Measurements from ENCODE around the gene ZNF764. TPM values are rescaled to one million over a fixed set of nuclear protein-coding genes. Genes with fewer than 3 reads are reported as not detected.

Gene ZNF764
- total RNA-seq, 1 experiment from 2014 or later, result 16.5 TPM

- Mint-ChIP-seq H3K36me3 (ENCODE audit: insufficient read depth, unreplicated experiment) (no peaks in the 10 kb centered on the region), H3K4me3 (ENCODE audit: low read depth, unreplicated experiment) (no peak overlapping the region), H3K9me3 (ENCODE audit: low read depth, unreplicated experiment) (no peaks in the 10 kb centered on the region), H3K27me3 (ENCODE audit: unreplicated experiment) (peaks cover 14% of the 10 kb centered on the region), H3K4me1 (ENCODE audit: low read depth, unreplicated experiment) (peaks cover 12% of the 10 kb centered on the region), H3K27ac (ENCODE audit: unreplicated experiment) (no peak overlapping the region)
- DNase-seq, result no peak
- no peak for TF ChIP-seq CTCF (IDR thresholded peaks at IDR 0.05; ENCODE audit: unreplicated experiment)
- intact Hi-C loops (cut with micrococcal nuclease; ENCODE audit: unreplicated experiment), result no loop called here
- no TSS peak for BruUV-seq (replicated peaks)
- CTCF ChIA-PET, result interaction anchor here (0.6 kb wide), 2 partner anchors 25 to 34 kb away, joined by 3 read pairs; no protein-coding TSS in a partner anchor
Measured at GRCh38 chr16:30510376-30510938, 47.7 kb downstream of the ZNF764 start.

- intact Hi-C loops (cut with micrococcal nuclease; ENCODE audit: unreplicated experiment), result no loop called here
- BruUV-seq (replicated peaks), result no TSS peak
- Mint-ChIP-seq H3K9me3 (ENCODE audit: low read depth, unreplicated experiment) (no peaks in the 10 kb centered on the region), H3K36me3 (ENCODE audit: insufficient read depth, unreplicated experiment) (no peaks in the 10 kb centered on the region), H3K4me3 (ENCODE audit: low read depth, unreplicated experiment) (no peak overlapping the region), H3K27ac (ENCODE audit: unreplicated experiment) (no peak overlapping the region), H3K27me3 (ENCODE audit: unreplicated experiment) (peaks cover 17% of the 10 kb centered on the region), H3K4me1 (ENCODE audit: low read depth, unreplicated experiment) (peaks cover 12% of the 10 kb centered on the region)
- no peak for DNase-seq
- TF ChIP-seq CTCF (IDR thresholded peaks at IDR 0.05; ENCODE audit: unreplicated experiment), result no peak
- CTCF ChIA-PET, result no interaction called here
Measured at GRCh38 chr16:30509081-30509765, 49.0 kb downstream of the ZNF764 start.

Small RNAs within 50 kb of the gene (microRNA-seq; reads per million reads assigned to microRNA genes)
- not detected for gene MIR4518

Other genes with a start within 250 kb of the ZNF764 start
- 65.8 and 82.6 TPM in 2 replicates for gene CD2BP2, start 203.1 kb downstream of the ZNF764 start, total RNA-seq (2022)
- 66.4 and 69.5 TPM in 2 replicates for gene TBC1D10B, start 187.9 kb downstream of the ZNF764 start, total RNA-seq (2022)
- not detected in 2 replicates for gene MYL11, start 183.6 kb downstream of the ZNF764 start, total RNA-seq (2022)
- 1.5 and 1.9 TPM in 2 replicates for gene SEPTIN1, start 175.8 kb downstream of the ZNF764 start, total RNA-seq (2022)
- gene ZNF48, start 163.0 kb downstream of the ZNF764 start, total RNA-seq (2022), result 21.2 and 24.8 TPM in 2 replicates
- 11.3 and 12.2 TPM in 2 replicates for gene ZNF771, start 150.8 kb downstream of the ZNF764 start, total RNA-seq (2022)
- gene DCTPP1, start 128.3 kb downstream of the ZNF764 start, total RNA-seq (2022), result 120 and 124 TPM in 2 replicates
- 85.0 and 109 TPM in 2 replicates for gene SEPHS2, start 112.5 kb downstream of the ZNF764 start, total RNA-seq (2022)
- gene ITGAL, start 85.6 kb downstream of the ZNF764 start, total RNA-seq (2022), result not detected in 2 replicates
- 40.8 and 42.6 TPM in 2 replicates for gene ZNF768, start 31.8 kb downstream of the ZNF764 start, total RNA-seq (2022)
- gene ZNF747, start 23.5 kb downstream of the ZNF764 start, total RNA-seq (2022), result 12.3 and 15.4 TPM in 2 replicates
- 11.8 and 13.5 TPM in 2 replicates for gene ZNF688, start 13.3 kb upstream of the ZNF764 start, total RNA-seq (2022)
- 22.2 and 22.9 TPM in 2 replicates for gene ZNF785, start 27.3 kb upstream of the ZNF764 start, total RNA-seq (2022)
- 10.4 and 14.1 TPM in 2 replicates for gene ZNF689, start 52.0 kb upstream of the ZNF764 start, total RNA-seq (2022)
- 47.4 and 59.4 TPM in 2 replicates for gene PRR14, start 92.6 kb upstream of the ZNF764 start, total RNA-seq (2022)
- 113 and 114 TPM in 2 replicates for gene FBRS, start 100.1 kb upstream of the ZNF764 start, total RNA-seq (2022)
- gene SRCAP, start 140.8 kb upstream of the ZNF764 start, total RNA-seq (2022), result 84.6 and 90.8 TPM in 2 replicates
- 66.7 and 72.8 TPM in 2 replicates for gene PHKG2, start 190.1 kb upstream of the ZNF764 start, total RNA-seq (2022)
- 13.7 and 13.8 TPM in 2 replicates for gene CFAP119, start 203.7 kb upstream of the ZNF764 start, total RNA-seq (2022)
- gene RNF40, start 203.9 kb upstream of the ZNF764 start, total RNA-seq (2022), result 130 and 136 TPM in 2 replicates
- 29.9 and 32.6 TPM in 2 replicates for gene ZNF629, start 228.8 kb upstream of the ZNF764 start, total RNA-seq (2022)

All from Calu3 (cell line).